RPMI7951 (cell line): ENCODE measurements around the gene ESPN. TPM values are rescaled to one million over a fixed set of nuclear protein-coding genes. Genes with fewer than 3 reads are reported as not detected.
A peak's percentile ranks its signal among the peaks of the same experiment; 100 is the strongest.
"Not testable (repeated sequence)": the region's sequence is repeated elsewhere in the genome, so short reads cannot be mapped to it uniquely, and the experiment has no call there.

ENCODE experiments used
- DNase-seq: peaks from one replicate; pipeline ENCODE4 v3.0.0-alpha.2; 2012; ENCODE audit warnings: low read depth
- total RNA-seq: library from RNA; depleted of rRNA; stranded (reverse); fragments of >200 nt; shearing (Covaris generic); gene quantifications from 2 replicates; pipeline ENCODE4 v1.2.3, GENCODE V29; 2014

ESPN gene
- total RNA-seq, 1 experiment from 2014 or later: not detected

- no peak for DNase-seq
These were observed 3.1 kb downstream of the ESPN start for GRCh38 chr1:6427441-6428390.

- DNase-seq: not testable (repeated sequence)
These were observed 3.9 kb downstream of the ESPN start for GRCh38 chr1:6428453-6428852.

- not testable (repeated sequence) for DNase-seq
These were observed 5.3 kb downstream of the ESPN start for GRCh38 chr1:6429660-6430411.

- DNase-seq: not testable (repeated sequence)
These were observed 7.3 kb downstream of the ESPN start for GRCh38 chr1:6431645-6432579.

GRCh38 chr1:6434186-6434585 lies 9.6 kb downstream of the ESPN start:
- DNase-seq: no peak

- no peak for DNase-seq
These were observed 10.6 kb downstream of the ESPN start for GRCh38 chr1:6435129-6435528.

GRCh38 chr1:6435547-6435946 lies 11.0 kb downstream of the ESPN start:
- no peak for DNase-seq

- not testable (repeated sequence) for DNase-seq
These were observed 11.7 kb downstream of the ESPN start for GRCh38 chr1:6436277-6436676.

- DNase-seq: peak; percentile 26
These were observed 12.6 kb downstream of the ESPN start for GRCh38 chr1:6437012-6437700.

GRCh38 chr1:6438047-6438525 lies 13.5 kb downstream of the ESPN start:
- peak; percentile 40 for DNase-seq

- DNase-seq: peak; percentile 49
These were observed 15.9 kb downstream of the ESPN start for GRCh38 chr1:6440198-6441126.

- DNase-seq: no peak
These were observed 17.0 kb downstream of the ESPN start for GRCh38 chr1:6441586-6441985.

GRCh38 chr1:6443339-6444115 lies 19.0 kb downstream of the ESPN start:
- no peak for DNase-seq

- DNase-seq: no peak
These were observed 19.8 kb downstream of the ESPN start for GRCh38 chr1:6444377-6444776.

- DNase-seq: peak; percentile 21
These were observed 20.6 kb downstream of the ESPN start for GRCh38 chr1:6445062-6445763.

- DNase-seq: not testable (repeated sequence)
These were observed 21.4 kb downstream of the ESPN start for GRCh38 chr1:6445929-6446328.

- DNase-seq: no peak
These were observed 22.1 kb downstream of the ESPN start for GRCh38 chr1:6446665-6447015.
